HG03520 (cell line): ENCODE measurements around the gene SCYGR8.
"Not testable (repeated sequence)": the region's sequence is repeated elsewhere in the genome, so short reads cannot be mapped to it uniquely, and the experiment has no call there.

Source experiments
- ATAC-seq: cut with Tn5 transposase; IDR thresholded peaks from one replicate; pipeline ENCODE4 v1.9.1; 2021; ENCODE audit warnings: mild to moderate bottlenecking, moderate library complexity; ENCODE audit not compliant: unreplicated experiment

The SCYGR8 gene, protein sequence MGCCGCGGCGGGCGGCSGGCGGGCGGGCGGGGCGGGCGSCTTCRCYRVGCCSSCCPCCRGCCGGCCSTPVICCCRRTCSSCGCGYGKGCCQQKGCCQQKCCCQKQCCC

GRCh38 chr2:227745594-227745993 lies at the start of gene SCYGR8:
SCYGR8 (plus strand) TSS chr2:227745894; CDS start chr2:227745894, 0 bp downstream.
- ATAC-seq: no peak

- no peak for ATAC-seq
Observed at GRCh38 chr2:227696990-227697679, 48.6 kb upstream of the SCYGR8 start.

DNA sequence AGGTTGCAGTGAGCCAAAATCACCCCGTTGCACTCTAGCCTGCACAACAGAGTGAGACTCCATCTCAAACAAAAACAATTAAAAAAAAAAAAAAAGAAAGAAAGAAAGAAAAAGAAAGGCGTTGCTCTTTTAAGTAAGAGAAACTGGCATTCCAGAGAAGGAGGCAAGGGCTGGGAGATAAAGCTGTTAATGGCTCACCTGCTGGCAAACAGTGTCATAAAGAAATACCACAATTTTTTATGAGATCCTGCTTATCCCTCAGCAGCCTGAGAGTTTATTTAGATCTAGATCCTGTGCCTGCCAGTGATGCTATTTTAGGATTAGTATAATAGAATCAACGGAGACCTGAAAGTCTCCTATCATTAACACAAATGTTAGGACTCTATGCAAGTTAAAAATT lies 44.1 kb upstream of the SCYGR8 start:
- no peak for ATAC-seq

GRCh38 chr2:227703280-227703732 lies 42.4 kb upstream of the SCYGR8 start:
- ATAC-seq: no peak

GRCh38 chr2:227703961-227704360 lies 41.7 kb upstream of the SCYGR8 start:
- no peak for ATAC-seq

- ATAC-seq: no peak
Observed at GRCh38 chr2:227706859-227707258, 38.8 kb upstream of the SCYGR8 start.

- no peak for ATAC-seq
Observed at GRCh38 chr2:227707390-227707789, 38.3 kb upstream of the SCYGR8 start.

- ATAC-seq: no peak
Observed at GRCh38 chr2:227710986-227711385, 34.7 kb upstream of the SCYGR8 start.

- no peak for ATAC-seq
Observed at GRCh38 chr2:227713291-227713690, 32.4 kb upstream of the SCYGR8 start.

GRCh38 chr2:227716501-227716900 lies 29.2 kb upstream of the SCYGR8 start:
- no peak for ATAC-seq

- no peak for ATAC-seq
Observed at GRCh38 chr2:227717687-227718567, 27.8 kb upstream of the SCYGR8 start, which contains the start of gene SLC19A3. SLC19A3 (minus strand) TSS chr2:227718028; CDS start chr2:227702318, 15,710 bp downstream.

GRCh38 chr2:227719641-227720040 lies 26.1 kb upstream of the SCYGR8 start:
- no peak for ATAC-seq

- ATAC-seq: no peak
Observed at GRCh38 chr2:227720680-227721079, 25.0 kb upstream of the SCYGR8 start.

DNA sequence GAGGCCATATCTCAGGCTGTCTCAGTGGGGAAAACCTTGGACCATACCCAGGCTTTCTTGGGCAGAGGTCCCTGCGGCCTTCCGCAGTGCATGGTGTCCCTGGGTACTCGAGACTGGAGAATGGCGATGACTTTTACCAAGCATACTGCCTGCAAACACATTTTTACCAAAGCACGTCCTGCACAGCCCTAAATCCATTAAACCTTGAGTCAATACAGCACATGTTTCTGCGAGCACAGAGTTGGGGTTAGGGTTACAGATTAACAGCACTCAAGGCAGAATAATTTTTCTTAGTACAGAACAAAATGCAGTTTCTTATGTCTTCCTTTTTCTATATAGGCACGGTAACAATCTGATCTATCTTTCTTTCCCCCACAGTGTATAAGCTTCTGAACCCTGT lies 22.9 kb upstream of the SCYGR8 start:
- ATAC-seq: not testable (repeated sequence)

DNA sequence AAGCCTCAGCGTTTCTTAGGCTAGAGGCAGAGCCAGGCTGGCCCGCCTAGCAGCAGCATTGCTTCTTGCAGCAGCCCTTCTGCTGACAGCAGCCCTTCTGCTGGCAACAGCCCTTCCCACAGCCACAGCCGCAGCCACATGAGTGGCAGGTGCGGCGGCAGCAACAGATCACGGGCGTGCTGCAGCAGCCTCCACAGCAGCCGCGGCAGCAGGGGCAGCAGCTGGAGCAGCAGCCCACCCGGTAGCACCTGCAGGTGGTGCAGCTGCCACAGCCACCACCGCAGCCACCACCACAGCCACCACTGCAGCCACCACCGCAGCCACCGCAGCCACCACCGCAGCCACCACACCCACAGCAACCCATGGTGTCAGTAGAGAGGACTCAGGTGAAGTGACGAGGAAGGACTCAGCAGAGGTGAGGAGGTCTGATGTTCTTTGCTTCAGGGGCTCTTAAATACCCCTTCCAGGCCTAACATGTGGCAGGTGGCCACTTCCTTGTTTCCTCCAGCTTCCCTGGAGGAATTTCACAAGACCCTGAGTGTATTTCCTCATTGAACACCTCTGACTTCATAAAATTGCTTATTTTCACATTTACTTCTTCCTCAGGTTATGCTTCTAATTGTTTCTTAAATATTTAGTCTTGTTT lies 21.2 kb upstream of the SCYGR8 start, which contains the start of gene SCYGR6:
Gene SCYGR6 (minus strand): TSS at position 364 of the 646 bp plus-strand sequence. CDS start 0 bp downstream, at position 364.
- no peak for ATAC-seq

- no peak for ATAC-seq
Observed at GRCh38 chr2:227728035-227728434, 17.7 kb upstream of the SCYGR8 start, which contains the start of gene SCYGR7. SCYGR7 (plus strand) TSS chr2:227728335; CDS start chr2:227728335, 0 bp downstream.

DNA sequence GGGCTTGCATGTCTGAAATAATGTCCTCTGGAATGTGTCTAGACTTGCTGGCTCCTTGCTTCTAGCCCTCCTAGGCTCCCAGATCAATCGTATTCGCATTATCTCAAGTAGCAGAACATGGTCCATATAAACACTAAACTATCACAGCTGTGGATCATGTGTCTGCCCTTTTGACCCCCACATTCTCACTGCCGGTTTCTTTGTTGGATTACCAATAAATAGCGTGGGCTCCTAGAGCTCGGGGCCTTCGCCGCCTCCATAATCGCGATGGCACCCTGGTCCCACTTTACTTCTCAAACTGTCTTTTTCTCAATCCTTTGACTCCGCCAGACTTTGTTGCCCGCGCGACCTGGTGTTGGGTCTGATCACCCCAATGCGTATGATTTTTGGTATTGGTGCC lies 6.3 kb upstream of the SCYGR8 start:
- no peak for ATAC-seq

DNA sequence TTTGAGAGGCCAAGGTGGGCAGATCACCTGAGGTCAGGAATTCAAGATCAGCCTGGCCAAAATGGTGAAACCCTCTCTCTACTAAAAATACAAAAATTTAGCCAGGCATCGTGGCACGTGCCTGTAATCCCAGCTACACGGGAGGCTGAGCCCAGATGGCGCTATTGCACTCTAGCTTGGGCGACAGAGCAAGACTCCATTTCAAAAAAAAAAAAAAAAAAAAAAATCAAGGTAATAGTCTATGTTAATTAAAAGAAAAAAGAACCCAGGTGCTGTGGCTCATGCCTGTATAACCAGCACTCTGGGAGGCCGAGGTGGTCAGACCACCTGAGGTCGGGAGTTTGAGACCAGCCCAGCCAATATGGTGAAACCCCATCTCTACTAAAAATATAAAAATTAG lies 5.0 kb upstream of the SCYGR8 start:
- ATAC-seq: not testable (repeated sequence)

- no peak for ATAC-seq
Observed at GRCh38 chr2:227748079-227748478, 2.4 kb downstream of the SCYGR8 start.

DNA sequence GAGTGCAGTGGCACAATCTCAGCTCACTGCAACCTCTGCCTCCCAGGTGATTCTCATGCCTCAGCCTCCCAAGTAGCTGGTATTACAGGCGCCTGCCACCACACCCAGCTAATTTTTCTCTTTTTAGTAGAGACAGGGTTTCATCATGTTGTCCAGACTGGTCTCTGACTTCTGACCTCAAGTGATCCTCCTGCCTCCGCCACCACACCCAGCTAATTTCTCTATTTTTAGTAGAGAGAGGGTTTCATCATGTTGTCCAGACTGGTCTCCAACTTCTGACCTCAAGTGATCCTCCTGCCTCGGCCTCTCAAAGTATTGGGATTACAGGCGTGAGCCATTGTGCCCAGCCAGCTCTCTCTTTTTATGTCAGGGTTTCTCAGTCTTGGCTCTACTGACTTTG lies 10.6 kb downstream of the SCYGR8 start:
- not testable (repeated sequence) for ATAC-seq
